A172 (cell line): ENCODE results near the gene AMPD3. TPM values are rescaled to one million over a fixed set of nuclear protein-coding genes. Genes with fewer than 3 reads are reported as not detected.

Experiments
- DNase-seq: peaks from one replicate; pipeline ENCODE4 v3.0.0-alpha.2; 2015; ENCODE audit warnings: low spot score
- total RNA-seq: library from RNA; depleted of rRNA; stranded (reverse); fragments of >200 nt; shearing (Covaris generic); gene quantifications from 2 replicates; pipeline ENCODE4 v1.2.3, GENCODE V29; 2014

AMPD3 gene
- total RNA-seq, 1 experiment from 2014 or later, result 3.9 TPM

- DNase-seq, result no peak
Observed at GRCh38 chr11:10503221-10503620, 48.2 kb downstream of the AMPD3 start.

DNA sequence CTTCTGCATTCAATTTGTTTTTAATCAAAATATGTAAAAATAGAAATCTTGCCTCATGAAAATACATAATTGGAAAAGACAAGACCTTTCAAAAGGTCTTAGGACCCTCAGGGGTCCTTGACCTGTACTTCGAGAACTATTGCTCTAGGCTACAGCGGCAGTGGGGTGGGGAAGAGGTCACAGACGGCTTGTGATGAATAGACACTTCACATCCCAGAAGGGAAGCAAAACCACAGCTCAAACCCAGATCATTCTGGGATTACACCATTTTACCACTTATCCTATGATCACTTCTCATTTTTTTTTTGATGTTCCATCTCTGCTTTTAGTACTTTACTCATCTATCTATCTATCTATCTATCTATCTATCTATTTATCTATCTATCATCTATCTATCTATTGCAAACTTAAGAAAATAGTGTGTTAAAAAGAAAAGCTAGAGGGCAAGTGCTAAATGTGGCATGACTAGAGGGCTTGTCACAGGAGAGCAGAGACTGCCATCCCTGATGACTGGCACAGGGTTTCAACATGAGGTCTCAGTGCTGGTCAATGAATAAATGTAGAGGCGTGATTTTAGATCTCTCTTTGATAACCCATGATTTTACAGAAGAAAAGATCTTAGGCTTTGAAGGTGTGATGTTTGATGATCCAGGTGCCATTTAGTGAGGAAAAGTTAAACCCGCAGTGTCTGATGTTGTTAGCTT lies 48.9 kb downstream of the AMPD3 start:
- DNase-seq, result no peak

- no peak for DNase-seq
Observed at GRCh38 chr11:10504490-10504889, 49.4 kb downstream of the AMPD3 start.

GRCh38 chr11:10505278-10506007 lies 50.4 kb downstream of the AMPD3 start:
- no peak for DNase-seq

GRCh38 chr11:10506008-10506370 lies 50.9 kb downstream of the AMPD3 start:
- DNase-seq, result no peak

DNA sequence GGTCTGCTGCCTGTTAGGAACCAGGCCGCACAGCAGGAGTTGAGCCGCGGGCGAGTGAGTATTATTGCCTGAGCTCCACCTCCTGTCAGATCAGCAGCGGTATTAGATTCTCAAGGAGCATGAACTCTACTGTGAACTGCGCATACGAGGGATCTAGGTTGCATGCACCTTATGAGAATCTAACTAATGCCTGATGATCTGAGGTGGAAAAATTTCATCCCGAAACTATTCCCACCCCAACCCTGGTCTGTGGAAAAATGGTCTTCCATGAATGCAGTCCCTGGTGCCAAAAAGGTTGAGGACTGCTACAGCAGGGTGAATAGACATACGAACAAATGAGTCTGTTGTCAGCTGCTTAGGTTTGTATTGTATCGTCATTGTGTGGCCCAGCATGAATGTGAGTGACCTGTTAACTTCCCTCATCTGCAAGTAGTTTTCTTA lies 56.1 kb downstream of the AMPD3 start:
- DNase-seq, result no peak

- no peak for DNase-seq
Observed at GRCh38 chr11:10514202-10514601, 59.1 kb downstream of the AMPD3 start.

DNA sequence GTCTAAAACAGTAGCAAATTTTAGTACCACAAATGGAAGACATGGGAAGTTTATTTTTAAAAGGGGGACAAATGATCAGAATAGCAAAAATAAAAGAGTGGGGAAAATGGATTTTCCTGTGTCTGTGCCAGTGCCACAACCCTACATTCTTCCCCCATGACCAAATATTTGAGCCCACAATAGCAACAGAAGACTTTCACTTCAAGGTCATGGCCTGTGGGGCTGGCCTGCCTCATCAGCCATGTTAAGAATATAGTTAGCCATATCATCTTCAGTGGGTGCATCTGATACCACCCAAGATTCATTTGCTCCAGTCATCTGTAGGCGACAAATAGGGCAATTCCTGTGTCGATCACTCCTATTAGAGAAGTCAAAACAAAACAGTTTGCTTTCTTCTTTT lies 59.6 kb downstream of the AMPD3 start:
- DNase-seq, result no peak

DNA sequence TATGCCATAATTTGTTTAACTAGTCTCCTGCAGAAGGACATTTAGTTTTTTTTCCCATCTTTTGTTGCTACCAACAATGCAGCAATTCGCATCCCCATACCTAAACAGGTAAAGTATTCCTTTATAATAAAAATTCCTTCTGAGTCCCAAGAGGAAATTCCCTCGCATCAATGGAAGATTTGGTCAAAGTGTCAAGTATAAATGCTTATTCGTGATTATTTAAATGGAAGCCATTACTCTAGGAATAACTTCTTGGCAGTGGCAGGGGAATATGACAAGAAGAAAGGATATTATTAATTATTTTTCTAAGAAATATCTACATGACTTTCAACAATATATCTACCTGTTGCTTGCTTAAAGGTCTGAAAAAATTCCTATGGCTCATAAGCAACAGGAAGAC lies 60.4 kb downstream of the AMPD3 start:
- DNase-seq, result no peak

- DNase-seq, result no peak
Observed at GRCh38 chr11:10518123-10518522, 63.1 kb downstream of the AMPD3 start.

- DNase-seq, result no peak
Observed at GRCh38 chr11:10518891-10519290, 63.8 kb downstream of the AMPD3 start.

GRCh38 chr11:10519630-10520029 lies 64.6 kb downstream of the AMPD3 start:
- DNase-seq, result no peak

GRCh38 chr11:10520562-10520961 lies 65.5 kb downstream of the AMPD3 start:
- no peak for DNase-seq

- DNase-seq, result no peak
Observed at GRCh38 chr11:10522276-10522675, 67.2 kb downstream of the AMPD3 start.

DNA sequence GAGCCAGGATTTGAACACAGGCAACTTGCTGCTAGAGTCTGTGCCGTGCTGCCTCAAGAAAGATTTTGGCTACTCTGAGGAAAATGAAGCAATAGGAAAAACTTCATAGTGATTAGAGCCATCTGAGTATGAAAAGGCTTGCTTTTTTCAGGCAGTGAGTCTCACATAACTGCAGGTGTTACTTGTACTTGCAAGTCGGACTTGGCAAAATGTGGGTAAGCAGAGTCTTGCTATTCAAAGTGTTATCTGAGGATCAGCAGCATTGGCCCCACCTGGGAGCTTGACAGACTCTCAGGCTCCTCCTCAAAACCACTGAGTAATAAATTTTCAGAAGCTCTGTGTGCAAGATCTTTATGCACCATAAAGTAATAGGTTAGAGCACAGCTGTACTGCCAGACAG lies 67.9 kb downstream of the AMPD3 start:
- no peak for DNase-seq

- no peak for DNase-seq
Observed at GRCh38 chr11:10524471-10524870, 69.4 kb downstream of the AMPD3 start.

- no peak for DNase-seq
Observed at GRCh38 chr11:10526974-10527918, 72.2 kb downstream of the AMPD3 start.

DNA sequence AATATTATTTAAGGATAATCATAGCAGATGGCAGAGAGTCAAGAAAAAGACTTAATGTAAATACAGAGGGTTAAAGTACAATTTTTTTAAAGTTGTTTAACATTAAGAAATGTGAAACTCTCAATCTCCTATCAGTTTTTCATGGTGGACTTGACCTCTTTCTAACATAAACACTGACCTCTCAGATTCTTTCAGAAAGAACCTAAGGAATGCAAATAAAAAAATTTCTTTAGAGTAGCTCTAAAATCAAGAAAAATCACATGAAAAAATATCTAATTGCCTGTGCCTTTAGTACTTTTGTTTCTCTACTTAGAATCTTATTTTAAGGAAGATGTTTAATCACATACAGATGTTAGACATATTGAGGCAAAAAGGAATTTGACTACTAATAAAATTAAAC lies 73.1 kb downstream of the AMPD3 start:
- no peak for DNase-seq

DNA sequence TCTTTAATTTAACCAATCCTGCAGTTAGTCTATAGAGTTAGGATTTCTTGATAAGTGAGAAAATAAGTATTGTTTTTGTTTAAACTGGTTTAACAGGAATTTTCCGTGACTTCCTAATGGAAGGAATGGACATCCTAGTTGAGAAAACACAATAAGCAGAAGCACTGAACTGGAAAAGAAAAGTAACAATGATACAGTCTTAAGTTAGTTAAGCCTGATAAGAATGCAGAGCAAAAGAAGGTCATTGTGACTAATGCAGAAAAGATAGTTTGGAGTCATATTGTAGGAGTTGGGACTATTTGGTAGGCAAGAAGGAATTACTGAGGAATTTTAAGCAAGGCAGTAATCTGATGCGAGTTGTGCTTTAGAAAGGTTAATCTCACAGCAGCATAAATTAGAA lies 74.2 kb downstream of the AMPD3 start:
- DNase-seq, result no peak

DNA sequence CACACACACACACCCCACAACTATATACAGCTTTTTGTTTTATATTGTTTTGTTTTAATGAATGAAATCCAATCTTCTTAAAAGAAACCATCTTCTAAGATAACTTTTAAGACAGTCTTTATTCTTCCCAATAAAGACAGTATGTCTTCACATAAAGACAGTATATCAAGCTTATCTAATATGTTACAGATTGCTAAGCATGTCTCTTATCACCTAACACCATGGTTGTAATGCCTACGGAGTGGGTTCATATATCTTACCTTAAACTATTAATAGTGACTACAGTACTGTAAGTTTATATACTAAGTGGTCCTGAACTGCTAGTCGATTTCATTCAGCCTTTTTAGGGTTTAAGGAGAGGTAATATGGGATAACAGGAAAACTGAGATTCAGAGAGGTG lies 77.5 kb downstream of the AMPD3 start:
- no peak for DNase-seq

GRCh38 chr11:10533323-10533722 lies 78.3 kb downstream of the AMPD3 start:
- no peak for DNase-seq

DNA sequence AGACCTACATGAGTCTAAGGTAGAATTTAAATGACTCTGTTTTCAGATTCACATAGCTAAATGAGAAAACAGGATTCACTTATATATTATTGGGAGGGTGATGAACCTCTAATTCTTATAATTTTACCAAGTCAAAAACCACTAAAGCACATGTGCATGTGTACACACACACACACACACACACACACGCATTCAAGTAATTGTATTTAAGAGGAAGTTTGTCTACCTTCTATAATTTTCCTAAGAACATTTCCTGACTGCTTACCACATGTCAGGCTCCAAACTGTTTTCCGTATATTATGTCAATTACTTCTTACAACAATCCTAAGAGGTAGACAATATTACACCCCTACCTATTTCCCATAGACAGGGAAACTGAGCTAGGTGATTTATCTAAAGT lies 79.3 kb downstream of the AMPD3 start:
- DNase-seq, result no peak
